Testis (tissue), 3 donors: Measurements from ENCODE around the gene SDE2. TPM values are rescaled to one million over a fixed set of nuclear protein-coding genes. Genes with fewer than 3 reads are reported as not detected.

ENCODE experiments used
- DNase-seq: peaks from one replicate; pipeline ENCODE4 v3.0.0-alpha.2; 2019
- H3K27ac ChIP-seq, 2 donors: fragments of 200-600 bp; sonication (generic); one replicate each; pipeline ENCODE4 v1.5.1; 2019
- H3K27me3 ChIP-seq: fragments of 200-600 bp; sonication (generic); one replicate; pipeline ENCODE4 v1.5.1; 2019
- H3K36me3 ChIP-seq: fragments of 200-600 bp; sonication (generic); one replicate; pipeline ENCODE4 v1.5.1; 2017; ENCODE audit warnings: low read depth; ENCODE audit errors: missing control alignments
- H3K4me1 ChIP-seq: fragments of 200-600 bp; sonication (generic); one replicate; pipeline ENCODE4 v1.5.1; 2019
- H3K4me3 ChIP-seq, 2 donors: fragments of 200-600 bp; sonication (generic); one replicate each; pipeline ENCODE4 v1.5.1; 2017 to 2019
- H3K9me3 ChIP-seq: fragments of 200-600 bp; sonication (generic); one replicate; pipeline ENCODE4 v1.5.1; 2017
- CTCF ChIP-seq, 3 experiments: fragments of 450-650 bp in 2 of 3; fragments of 200-600 bp in 1 of 3; sonication (generic) in 1 of 3; IDR thresholded peaks; one replicate each; pipeline ENCODE4 v1.5.1; 2016 to 2019; ENCODE audit warnings: antibody characterized with exemption in 3 of 3, mild to moderate bottlenecking in 2 of 3, moderate library complexity in 1 of 3
- POLR2A ChIP-seq: fragments of 450-650 bp; IDR thresholded peaks from one replicate; pipeline ENCODE4 v1.6.1; 2017; ENCODE audit warnings: antibody characterized with exemption, mild to moderate bottlenecking, moderate library complexity
- WGBS, 2 donors: methylation state at CpG; one replicate each; pipeline ENCODE4 v1.1.5; 2018; 5-methylcytosine and 5-hydroxymethylcytosine counted together
- intact Hi-C: fragments of 100-400 bp; cut with DNase I; formaldehyde crosslinking; loops from one replicate; pipeline ENCODE4 v1.15.1; 2023; ENCODE audit warnings: low total_unique reads
- polyA plus RNA-seq: library from polyadenylated mRNA; stranded (reverse); fragments of 350-450 nt; fragmentation: Illumina TruSeq; extraction: RNeasy Lipid Tissue Mini Kit (QIAGEN cat#74804); gene quantifications from one replicate; pipeline ENCODE4 v1.2.3, GENCODE V29; 2014; ENCODE audit warnings: low read depth, low replicate concordance; ENCODE audit not compliant: insufficient read depth
- total RNA-seq, 2 donors: library from RNA; depleted of rRNA; stranded (reverse); fragments of >200 nt; gene quantifications; one replicate each; pipeline ENCODE4 v1.2.3, GENCODE V29; 2016

The SDE2 gene
- total and polyA plus RNA-seq, 3 donors from 2014 or later: 17.9 to 23.9 (median 22.4) TPM

GRCh38 chr1:226004396-226004795 is 5.3 kb upstream of the SDE2 start:
- Histone ChIP-seq H3K36me3 (no peaks in the 10 kb centered on the region), H3K9me3 (no peaks in the 10 kb centered on the region), H3K27ac (no peak overlapping the region), H3K27me3 (no peaks in the 10 kb centered on the region), H3K4me3 (no peak overlapping the region), H3K4me1 (peaks cover 5% of the 10 kb centered on the region)
- intact Hi-C loops: loop anchor here (5.0 kb wide), 1 partner anchor 58 kb away; the partner anchor contains the start of gene H3-3A
- DNase-seq: no peak
- WGBS, 2 donors: 92 to 99% methylated on average over 4 of the region's 4 CpGs
- TF ChIP-seq POLR2A (no peak), CTCF (IDR thresholded peaks at IDR 0.05) (no peak)

GRCh38 chr1:226003502-226004170 is 4.5 kb upstream of the SDE2 start:
- intact Hi-C loops: loop anchor here (5.0 kb wide), 1 partner anchor 59 kb away; the partner anchor contains the start of gene H3-3A
- H3K27ac ChIP-seq: peak overlapping the region; percentile 20 to 97

DNA sequence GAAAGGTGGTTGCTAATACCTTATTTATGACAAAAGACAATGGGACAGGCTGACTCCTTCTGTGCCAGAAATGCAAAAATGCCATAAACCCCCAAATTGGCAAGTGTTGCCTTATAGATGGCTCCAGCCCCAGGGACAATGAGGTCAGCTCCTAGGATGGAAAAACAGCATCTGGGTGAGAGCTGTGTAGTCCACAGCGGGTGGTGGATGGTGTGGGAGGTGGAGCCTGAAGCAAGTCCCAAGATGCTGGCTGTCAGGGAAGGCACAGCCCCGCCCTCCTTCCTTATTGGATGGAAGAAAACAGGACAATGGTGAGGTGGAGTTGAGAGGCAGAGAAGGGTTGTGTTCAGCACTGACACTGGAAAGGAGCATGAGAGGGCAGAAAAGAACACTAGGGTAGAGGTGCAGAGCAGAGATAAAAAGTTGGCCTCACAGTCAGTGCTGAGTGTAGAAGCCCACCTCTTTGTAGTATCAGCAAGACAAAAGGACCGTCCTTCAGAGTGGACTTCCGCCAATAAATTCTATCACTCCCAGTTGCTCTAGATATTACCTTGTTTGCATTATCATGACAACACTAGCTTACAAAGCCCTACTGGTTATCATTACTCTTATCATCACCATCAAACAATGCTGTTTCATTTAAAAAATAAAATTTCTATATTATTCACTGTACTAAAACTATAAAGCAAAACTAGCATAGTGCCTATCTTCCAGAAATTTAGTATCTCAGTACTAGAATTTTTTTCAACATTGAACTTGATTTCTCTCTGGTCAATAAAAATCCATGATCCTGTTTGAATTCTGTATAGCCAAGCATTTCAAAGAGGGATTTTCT is 3.7 kb upstream of the SDE2 start:
- intact Hi-C loops: loop anchor here (5.0 kb wide), 1 partner anchor 59 kb away; the partner anchor contains the start of gene H3-3A
- no peak for TF ChIP-seq CTCF (IDR thresholded peaks at IDR 0.05)
- no peak for TF ChIP-seq POLR2A
- no peaks in the 10 kb centered on the region for H3K27me3 ChIP-seq
- H3K4me1 ChIP-seq: peaks cover 5% of the 10 kb centered on the region
- WGBS, 2 donors: 46 to 60% methylated on average over 4 of the region's 4 CpGs
- DNase-seq: peak; percentile 37
- H3K36me3 ChIP-seq: no peaks in the 10 kb centered on the region
- peak overlapping the region; percentile 20 to 97 for H3K27ac ChIP-seq
- H3K4me3 ChIP-seq: no peak overlapping the region
- H3K9me3 ChIP-seq: no peaks in the 10 kb centered on the region

More at GRCh38 chr1:226003502-226004170, 4.5 kb upstream of the SDE2 start:
- Histone ChIP-seq H3K27me3 (no peaks in the 10 kb centered on the region), H3K36me3 (no peaks in the 10 kb centered on the region), H3K4me1 (peaks cover 5% of the 10 kb centered on the region), H3K9me3 (no peaks in the 10 kb centered on the region), H3K4me3 (no peak overlapping the region)
- DNase-seq: no peak
- no peak for TF ChIP-seq POLR2A
- no peak for TF ChIP-seq CTCF (IDR thresholded peaks at IDR 0.05)
- WGBS, 2 donors: 97 to 98% methylated on average over 3 of the region's 3 CpGs

DNA sequence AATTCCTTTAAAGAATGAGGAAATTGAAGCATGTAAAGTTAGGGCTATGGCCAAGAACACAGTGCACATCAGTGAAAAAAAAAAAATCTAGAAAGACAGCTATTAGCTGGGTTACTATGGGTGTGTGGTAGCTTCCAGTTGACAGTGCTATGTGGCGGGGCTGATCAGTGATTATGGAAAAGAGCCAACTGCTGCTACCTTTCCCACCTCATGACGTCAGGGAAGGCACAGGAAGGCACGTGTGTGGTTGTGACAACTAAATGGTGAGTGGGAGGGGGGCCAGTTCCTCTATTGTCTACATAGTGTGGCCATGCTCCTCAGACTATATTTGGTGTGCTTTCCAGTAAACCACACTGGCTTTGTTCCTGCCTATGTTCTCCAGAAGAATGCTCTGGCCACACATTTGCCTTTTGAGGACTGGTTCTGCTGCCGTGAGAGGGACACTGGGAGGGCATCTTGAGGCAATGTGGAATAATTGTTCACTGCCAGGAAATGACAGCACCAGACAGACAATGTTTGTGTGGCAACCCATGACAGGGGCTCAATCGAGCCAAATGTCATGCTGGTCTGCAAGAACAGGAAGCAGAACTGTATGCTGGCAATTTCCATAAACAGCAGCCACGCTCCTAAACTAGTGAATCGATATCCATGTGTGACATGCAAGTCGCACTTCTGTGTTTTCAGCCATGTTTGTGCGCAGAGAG is 3.0 kb upstream of the SDE2 start:
- Histone ChIP-seq H3K9me3 (no peaks in the 10 kb centered on the region), H3K27ac (peak overlapping the region; percentile 13 to 97), H3K27me3 (no peaks in the 10 kb centered on the region), H3K36me3 (no peaks in the 10 kb centered on the region), H3K4me1 (peaks cover 5% of the 10 kb centered on the region), H3K4me3 (no peak overlapping the region)
- 41 to 46% methylated on average over 9 of the region's 9 CpGs for WGBS, 2 donors
- DNase-seq: peak; percentile 71
- intact Hi-C loops: loop anchor here (5.0 kb wide), 1 partner anchor 60 kb away; the partner anchor contains the start of gene H3-3A
- TF ChIP-seq CTCF (IDR thresholded peaks at IDR 0.05): no peak
- no peak for TF ChIP-seq POLR2A
